NT2/D1 (cell line): ENCODE results near the gene DPYSL5.

Source experiments
- YY1 ChIP-seq: IDR thresholded peaks from 2 replicates; pipeline ENCODE4 v1.6.1; 2011; ENCODE audit not compliant: insufficient read length, insufficient read depth
- ZNF274 ChIP-seq: IDR thresholded peaks from 2 replicates; pipeline ENCODE4 v1.6.1; 2011; ENCODE audit warnings: mild to moderate bottlenecking, low read depth, low read length

DNA sequence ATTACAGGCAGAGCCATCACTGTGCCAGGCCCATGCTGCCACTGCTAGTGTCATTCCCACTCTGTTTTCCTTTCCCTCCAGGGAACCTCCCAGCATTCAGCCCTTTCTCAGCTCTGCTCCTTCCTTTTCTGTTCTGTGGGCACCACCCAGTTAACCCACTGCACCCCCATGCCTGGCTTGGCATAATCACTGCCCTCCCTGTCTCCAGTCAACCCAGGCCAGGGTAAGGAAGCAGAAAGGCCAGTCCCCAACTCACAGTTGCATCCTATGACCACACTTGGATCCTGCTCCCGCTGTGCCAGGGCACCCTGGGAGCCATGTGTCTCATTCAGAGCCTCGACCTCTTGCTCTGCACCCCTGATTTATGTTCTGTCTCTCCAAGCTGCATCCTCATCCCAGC, 32.2 kb downstream of the DPYSL5 start:
- TF ChIP-seq ZNF274 (no peak), YY1 (no peak)
